Measurements from ENCODE around the gene SLC7A5. TPM values are rescaled to one million over a fixed set of nuclear protein-coding genes. Genes with fewer than 3 reads are reported as not detected.

Gene SLC7A5
- total RNA-seq, 1 donor = 42.8 TPM

- TF ChIP-seq CTCF (IDR thresholded peaks at IDR 0.05; ENCODE audit: insufficient read depth, low read length) = no peak
- no peak overlapping the region for H3K4me3 ChIP-seq (ENCODE audit: low read depth, low read length)
- DNase-seq (ENCODE audit: low read depth) = no peak
These were observed 66.6 kb downstream of the SLC7A5 start for GRCh38 chr16:87802670-87803069.

- no peak for TF ChIP-seq CTCF (IDR thresholded peaks at IDR 0.05; ENCODE audit: insufficient read depth, low read length)
- no peak overlapping the region for H3K4me3 ChIP-seq (ENCODE audit: low read depth, low read length)
- DNase-seq (ENCODE audit: low read depth) = no peak
These were observed 67.5 kb downstream of the SLC7A5 start for GRCh38 chr16:87801679-87802259.

DNA sequence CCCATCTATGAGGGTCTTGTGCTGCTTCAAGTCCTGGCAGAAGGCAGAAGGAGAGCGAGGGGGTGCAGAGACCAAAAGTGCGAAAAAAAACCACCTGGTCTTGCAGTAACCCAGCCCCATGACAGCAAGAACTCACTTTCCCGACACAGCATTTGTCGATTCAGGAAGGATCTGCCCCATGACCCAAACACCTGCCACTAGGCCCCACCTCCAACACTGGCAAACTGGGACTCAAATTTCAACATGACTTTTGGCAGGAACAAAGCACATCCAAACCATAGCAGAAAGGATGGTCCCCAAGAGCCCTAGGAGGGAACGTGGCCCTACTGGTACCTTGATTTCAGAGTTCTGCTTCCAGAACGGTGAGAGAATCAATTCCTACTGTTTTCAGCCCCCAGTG, 68.8 kb downstream of the SLC7A5 start:
- H3K4me3 ChIP-seq (ENCODE audit: low read depth, low read length) = no peak overlapping the region
- no peak for TF ChIP-seq CTCF (IDR thresholded peaks at IDR 0.05; ENCODE audit: insufficient read depth, low read length)
- DNase-seq (ENCODE audit: low read depth) = no peak

DNA sequence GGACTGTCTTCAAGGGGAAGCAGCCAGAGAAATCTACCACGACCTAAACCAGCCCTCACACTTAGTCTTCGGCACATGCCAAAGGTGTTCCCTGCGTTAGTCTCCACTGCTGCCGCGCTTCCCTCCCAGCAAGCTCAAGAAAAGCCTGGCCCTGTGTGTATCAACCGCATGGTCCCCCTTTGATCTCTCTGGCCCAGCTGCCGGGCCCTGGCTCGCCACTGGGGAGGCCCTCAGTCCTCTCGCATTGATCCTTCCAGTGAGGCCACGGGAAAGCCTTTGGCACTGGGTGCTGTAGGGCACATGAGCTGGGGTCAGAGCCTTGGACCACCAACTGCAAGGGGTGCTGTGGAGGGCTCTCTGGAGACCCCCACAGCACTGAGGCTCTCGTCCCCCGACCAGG, 74.0 kb downstream of the SLC7A5 start:
- TF ChIP-seq CTCF (IDR thresholded peaks at IDR 0.05; ENCODE audit: insufficient read depth, low read length) = no peak
- H3K4me3 ChIP-seq (ENCODE audit: low read depth, low read length) = no peak overlapping the region
- DNase-seq (ENCODE audit: low read depth) = no peak

GRCh38 chr16:87794485-87795078, 74.7 kb downstream of the SLC7A5 start:
- DNase-seq (ENCODE audit: low read depth) = no peak
- no peak for TF ChIP-seq CTCF (IDR thresholded peaks at IDR 0.05; ENCODE audit: insufficient read depth, low read length)
- H3K4me3 ChIP-seq (ENCODE audit: low read depth, low read length) = no peak overlapping the region

DNA sequence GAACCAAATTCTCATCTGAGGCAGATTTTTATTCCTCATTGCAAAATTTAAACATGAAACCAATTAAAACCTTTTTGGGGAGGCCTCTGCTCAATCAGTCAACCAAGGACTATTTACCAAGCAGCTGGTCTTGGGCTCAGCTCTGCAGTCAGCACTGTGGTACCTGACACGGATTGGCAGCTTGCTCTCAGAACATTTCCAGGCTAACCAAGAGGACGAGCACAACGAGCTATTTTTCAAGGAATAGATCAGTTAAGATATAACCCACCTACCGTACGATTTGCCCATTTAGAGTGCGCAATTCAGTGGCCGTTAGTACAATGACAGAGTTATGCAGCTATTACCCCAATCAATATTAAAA, 77.1 kb downstream of the SLC7A5 start:
- DNase-seq (ENCODE audit: low read depth) = no peak
- no peak for TF ChIP-seq CTCF (IDR thresholded peaks at IDR 0.05; ENCODE audit: insufficient read depth, low read length)

More for the DNA sequence above, 77.1 kb downstream of the SLC7A5 start:
- no peak overlapping the region for H3K4me3 ChIP-seq (ENCODE audit: low read depth, low read length)

Data from fibroblast of the aortic adventitia (primary cell).